SJCRH30 (cell line): ENCODE results near the gene AGPAT2. TPM values are rescaled to one million over a fixed set of nuclear protein-coding genes. Genes with fewer than 3 reads are reported as not detected.
A peak's percentile ranks its signal among the peaks of the same experiment; 100 is the strongest.

Experiments used
- DNase-seq, 2 experiments: peaks; one replicate each; pipeline ENCODE4 v3.0.0-alpha.2; 2015 to 2020
- H3K27ac ChIP-seq: fragments of 250-450 bp; sonication (Bioruptor Pico); 2 replicates; pipeline ENCODE4 v1.5.1; 2020; ENCODE audit warnings: mild to moderate bottlenecking, moderate library complexity
- H3K27me3 ChIP-seq: fragments of 250-450 bp; sonication (Bioruptor Pico); 2 replicates; pipeline ENCODE4 v1.5.1; 2020; ENCODE audit warnings: mild to moderate bottlenecking, moderate library complexity
- H3K36me3 ChIP-seq: fragments of 250-450 bp; sonication (Bioruptor Pico); 2 replicates; pipeline ENCODE4 v1.5.1; 2020; ENCODE audit warnings: mild to moderate bottlenecking, moderate library complexity
- H3K4me1 ChIP-seq: fragments of 250-450 bp; sonication (Bioruptor Pico); 2 replicates; pipeline ENCODE4 v1.5.1; 2020; ENCODE audit warnings: mild to moderate bottlenecking, moderate library complexity
- H3K4me3 ChIP-seq: fragments of 250-450 bp; sonication (Bioruptor Pico); 2 replicates; pipeline ENCODE4 v1.5.1; 2020; ENCODE audit warnings: mild to moderate bottlenecking, moderate library complexity
- H3K9me3 ChIP-seq: fragments of 250-450 bp; sonication (Bioruptor Pico); replicated peaks from 2 replicates; pipeline ENCODE4 v1.5.1; 2020; ENCODE audit warnings: mild to moderate bottlenecking, moderate library complexity
- total RNA-seq: library from RNA; depleted of rRNA; stranded (reverse); fragments of >200 nt; shearing (Covaris generic); gene quantifications from 2 replicates; pipeline ENCODE4 v1.2.3, GENCODE V29; 2014

Gene AGPAT2
- total RNA-seq, 1 experiment from 2014 or later = 11.8 TPM

DNA sequence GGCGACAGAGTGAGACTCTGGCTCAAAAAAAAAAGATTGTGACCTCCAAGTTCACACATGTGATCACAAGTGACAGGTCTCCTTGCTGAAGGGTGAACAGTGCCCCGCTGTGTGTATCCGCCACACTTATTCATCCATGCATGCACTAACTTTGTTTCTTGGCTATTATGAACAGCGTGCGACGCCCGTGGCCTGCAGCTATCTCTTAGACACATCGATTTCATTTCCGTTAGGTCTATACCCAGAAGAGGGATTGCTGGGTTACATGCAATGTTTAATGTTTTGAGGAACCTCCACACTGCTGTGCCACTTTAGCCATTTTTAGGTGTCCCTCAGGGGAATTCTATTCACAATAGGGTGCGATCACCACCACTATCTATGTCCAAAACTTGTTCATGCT, 36.6 kb downstream of the AGPAT2 start:
- Histone ChIP-seq H3K9me3 (no peaks in the 10 kb centered on the region), H3K4me1 (peaks cover 10% of the 10 kb centered on the region; the same call in 1 of the 2 replicates), H3K27me3 (peaks cover 47% of the 10 kb centered on the region), H3K4me3 (no peak overlapping the region), H3K36me3 (no peaks in the 10 kb centered on the region), H3K27ac (no peak overlapping the region)
- DNase-seq = no peak

DNA sequence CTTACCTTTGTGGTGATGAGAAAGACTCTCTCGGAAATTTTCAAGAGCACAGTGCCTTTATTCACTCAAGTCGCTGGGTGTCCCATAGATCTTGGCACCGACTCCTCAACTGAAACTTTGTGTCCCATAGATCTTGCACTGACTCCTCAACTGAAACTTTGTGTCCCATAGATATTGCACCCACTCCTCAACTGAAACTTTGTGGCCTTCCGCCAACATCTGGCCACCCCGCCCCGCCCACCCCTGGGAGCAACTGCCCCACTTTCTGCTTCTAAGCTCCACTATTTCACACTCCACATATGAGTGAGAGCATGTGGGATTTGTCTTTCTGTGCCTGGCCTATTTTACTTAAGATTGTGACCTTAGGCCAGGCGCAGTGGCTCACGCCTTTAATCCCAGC, 37.2 kb downstream of the AGPAT2 start:
- Histone ChIP-seq H3K9me3 (no peaks in the 10 kb centered on the region), H3K4me3 (no peak overlapping the region), H3K36me3 (no peaks in the 10 kb centered on the region), H3K4me1 (peaks cover 11% of the 10 kb centered on the region; the same call in 1 of the 2 replicates), H3K27me3 (peaks cover 46% of the 10 kb centered on the region), H3K27ac (no peak overlapping the region)
- DNase-seq = no peak

DNA sequence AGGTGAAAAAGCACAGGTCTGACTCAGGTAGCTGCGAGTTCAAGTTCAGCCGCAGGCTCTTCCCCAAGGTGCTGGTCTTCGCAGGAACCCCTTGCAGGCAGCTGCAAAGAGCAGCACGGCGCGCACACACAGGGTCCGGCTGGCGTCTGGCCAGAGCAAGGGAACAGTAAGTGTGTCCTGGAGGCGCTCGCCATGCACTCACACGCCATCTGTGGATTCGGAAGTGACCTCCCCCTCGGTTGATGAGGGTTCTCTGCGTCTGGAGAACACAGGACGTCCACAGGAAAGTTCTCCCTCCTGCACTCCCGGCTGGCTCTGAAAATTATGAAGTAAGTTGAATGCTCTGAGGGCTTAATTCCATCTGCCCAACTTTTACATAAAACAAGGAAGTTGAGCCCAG, 38.5 kb downstream of the AGPAT2 start:
- H3K9me3 ChIP-seq = no peaks in the 10 kb centered on the region
- peak in 1 of 2 experiments; percentile 51 for DNase-seq
- H3K36me3 ChIP-seq = no peaks in the 10 kb centered on the region
- no peak overlapping the region for H3K27ac ChIP-seq
- H3K4me1 ChIP-seq = peaks cover 16% of the 10 kb centered on the region; the same call in 1 of the 2 replicates
- no peak overlapping the region for H3K4me3 ChIP-seq
- peaks cover 43% of the 10 kb centered on the region for H3K27me3 ChIP-seq

DNA sequence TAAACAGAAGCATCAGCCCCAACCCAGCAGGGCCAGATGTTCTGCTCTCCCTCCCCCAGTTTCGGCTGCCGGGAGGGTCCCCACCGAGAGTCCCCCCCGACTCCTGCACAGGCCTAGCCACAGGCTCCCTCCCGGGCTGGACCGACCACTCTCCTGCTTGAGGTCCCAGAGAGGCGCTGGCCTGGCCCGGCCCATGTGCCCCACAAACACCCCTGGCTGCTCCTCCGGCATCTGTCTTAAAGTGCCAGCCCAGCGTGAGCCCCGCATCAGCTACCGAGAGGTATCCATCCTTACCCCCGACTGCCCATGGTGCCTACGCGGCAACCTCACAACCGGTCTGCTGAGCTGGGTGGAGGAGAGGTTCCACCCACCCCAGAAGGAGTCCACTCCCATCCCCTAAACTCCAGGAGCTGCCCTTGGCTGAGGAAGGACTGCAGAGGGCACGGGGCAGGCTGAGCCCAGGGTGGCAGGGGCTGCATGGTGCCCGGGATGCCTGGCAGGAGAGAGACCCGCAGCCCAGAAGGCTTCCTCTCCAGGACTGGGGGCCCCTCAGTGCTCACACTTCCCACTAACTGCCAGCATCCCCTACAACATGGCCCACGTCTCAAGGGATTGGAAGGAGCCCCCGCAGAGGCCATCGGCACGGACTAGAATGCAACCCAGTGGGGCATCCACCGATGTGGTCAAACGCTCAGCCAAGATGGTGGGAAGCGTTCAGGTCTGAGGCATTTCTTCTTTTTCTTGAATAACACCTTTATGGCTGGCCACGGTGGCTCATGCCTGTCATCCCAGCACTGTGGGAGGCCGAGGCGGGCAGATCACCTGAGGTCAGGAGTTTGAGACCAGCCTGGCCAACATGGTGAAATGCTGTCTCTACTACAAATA, 40.2 kb downstream of the AGPAT2 start:
- no peak overlapping the region for H3K27ac ChIP-seq
- no peak overlapping the region for H3K4me3 ChIP-seq
- H3K4me1 ChIP-seq = peaks cover 16% of the 10 kb centered on the region; the same call in 1 of the 2 replicates
- H3K36me3 ChIP-seq = no peaks in the 10 kb centered on the region
- no peak for DNase-seq
- peaks cover 37% of the 10 kb centered on the region for H3K27me3 ChIP-seq
- H3K9me3 ChIP-seq = no peaks in the 10 kb centered on the region

DNA sequence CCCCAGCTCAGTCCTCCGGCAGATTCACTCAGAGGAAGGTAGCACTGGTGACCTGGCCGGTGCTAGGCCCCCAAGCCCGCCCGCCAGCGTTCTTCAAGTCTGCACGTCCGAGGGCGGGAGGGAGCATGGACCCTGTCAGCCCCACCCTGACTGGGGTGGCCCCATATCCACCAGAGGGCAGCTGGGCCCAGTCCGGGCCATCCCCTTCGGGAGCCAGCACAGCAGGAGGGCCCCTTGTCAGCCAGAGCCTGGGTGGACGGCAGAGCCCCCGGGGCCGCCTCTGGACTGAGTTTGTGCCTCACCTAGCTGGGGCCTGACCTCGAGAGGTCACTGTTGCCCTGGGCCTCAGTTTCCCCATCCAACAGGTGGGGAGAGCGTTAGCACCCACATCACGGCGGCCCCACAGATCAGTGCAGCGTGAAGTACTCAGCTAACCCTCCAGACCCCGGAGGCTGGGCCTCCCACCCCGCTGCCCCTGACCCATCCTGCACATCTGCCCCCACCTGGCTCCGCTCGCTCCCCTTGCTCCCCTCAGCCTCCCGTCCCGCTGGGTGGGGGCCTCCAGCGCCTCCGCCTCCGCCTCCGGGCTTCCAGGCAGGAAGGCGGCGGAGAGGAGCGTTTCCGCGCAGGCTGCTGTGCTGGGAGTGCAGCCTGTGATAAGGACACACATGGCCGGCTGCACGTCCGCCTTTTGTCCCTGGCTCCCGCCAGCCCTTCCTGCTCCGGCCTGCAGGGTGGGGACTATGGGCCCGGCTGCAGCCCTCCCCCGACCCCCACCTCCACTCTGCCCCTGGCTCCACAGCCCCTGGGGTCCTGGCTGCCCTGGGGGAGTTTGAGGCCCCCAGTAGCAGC, 41.1 kb downstream of the AGPAT2 start:
- no peaks in the 10 kb centered on the region for H3K9me3 ChIP-seq
- no peak overlapping the region for H3K27ac ChIP-seq
- H3K4me1 ChIP-seq = peaks cover 22% of the 10 kb centered on the region; the same call in 1 of the 2 replicates
- H3K27me3 ChIP-seq = peaks cover 37% of the 10 kb centered on the region
- peak in 1 of 2 experiments; percentile 56 for DNase-seq
- no peak overlapping the region for H3K4me3 ChIP-seq
- H3K36me3 ChIP-seq = no peaks in the 10 kb centered on the region

DNA sequence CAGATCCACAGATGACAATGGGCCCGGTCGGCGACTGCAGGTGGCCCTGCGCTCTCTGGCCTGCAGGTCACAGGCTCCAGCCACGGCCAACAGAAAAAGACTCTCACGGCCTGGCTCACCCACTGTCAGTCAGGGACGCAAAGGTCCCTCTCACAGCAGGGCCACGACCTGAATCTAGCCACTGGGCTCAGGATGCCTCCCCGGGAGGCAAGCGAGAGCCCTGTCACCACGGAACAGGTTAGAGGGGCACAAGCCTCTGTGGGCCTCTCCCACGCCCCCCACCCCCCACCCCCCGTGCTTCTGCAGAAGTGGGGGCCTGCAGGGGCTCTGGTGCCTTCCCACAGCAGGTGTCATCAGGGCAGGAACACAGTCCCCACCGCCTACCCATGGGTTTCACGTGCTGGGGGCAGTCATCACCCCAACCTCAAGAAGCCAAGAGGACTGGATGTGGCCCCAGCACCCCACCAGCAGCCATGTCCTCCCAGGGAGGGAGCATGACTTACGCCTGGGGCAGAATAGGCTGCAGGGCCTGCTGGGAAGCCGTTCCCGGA, 41.8 kb downstream of the AGPAT2 start:
- H3K4me3 ChIP-seq = no peak overlapping the region
- H3K4me1 ChIP-seq = peaks cover 25% of the 10 kb centered on the region
- no peaks in the 10 kb centered on the region for H3K9me3 ChIP-seq
- peaks cover 37% of the 10 kb centered on the region for H3K27me3 ChIP-seq
- no peak overlapping the region for H3K27ac ChIP-seq
- DNase-seq = no peak
- no peaks in the 10 kb centered on the region for H3K36me3 ChIP-seq

DNA sequence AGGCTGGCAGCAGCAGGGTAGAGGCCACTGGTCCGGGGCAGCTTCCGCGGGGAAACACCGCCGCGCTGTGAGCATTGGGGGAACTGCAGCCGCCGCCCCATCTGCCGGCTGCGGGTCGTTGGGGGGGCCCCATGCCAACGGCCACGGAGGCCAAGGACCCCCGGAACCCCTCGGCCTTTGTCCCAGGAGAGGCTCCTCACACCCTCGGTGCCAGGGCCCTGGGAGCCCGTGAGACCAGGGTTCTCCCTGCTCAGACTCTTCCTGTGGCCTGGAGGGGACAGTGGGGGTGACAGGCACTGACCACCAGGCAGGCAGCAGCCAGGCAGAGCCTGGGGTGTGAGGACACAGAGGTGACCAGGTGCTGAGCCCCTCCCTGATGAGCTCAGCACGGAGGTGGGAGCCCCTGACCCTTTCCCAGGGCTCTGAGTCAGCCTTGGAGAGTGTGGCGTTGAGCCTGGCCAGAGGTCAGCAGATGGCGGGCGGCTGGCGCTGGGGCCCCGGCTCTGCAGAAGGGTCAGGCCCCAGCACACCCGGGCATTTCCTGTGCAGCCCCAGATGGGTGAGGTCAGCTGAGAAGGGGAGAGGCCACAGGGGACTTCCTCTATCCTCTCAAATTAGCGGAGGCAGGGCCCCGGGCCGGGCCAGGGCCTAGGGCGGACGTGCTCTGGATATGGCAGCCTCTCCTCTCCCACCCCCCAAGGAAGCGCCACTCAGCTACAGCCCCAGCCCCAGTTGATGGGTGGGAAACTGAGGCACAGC, 42.5 kb downstream of the AGPAT2 start:
- Histone ChIP-seq H3K27me3 (peaks cover 37% of the 10 kb centered on the region), H3K36me3 (no peaks in the 10 kb centered on the region), H3K4me1 (peaks cover 30% of the 10 kb centered on the region), H3K27ac (no peak overlapping the region), H3K9me3 (no peaks in the 10 kb centered on the region), H3K4me3 (no peak overlapping the region)
- peak in 1 of 2 experiments; percentile 67 for DNase-seq

DNA sequence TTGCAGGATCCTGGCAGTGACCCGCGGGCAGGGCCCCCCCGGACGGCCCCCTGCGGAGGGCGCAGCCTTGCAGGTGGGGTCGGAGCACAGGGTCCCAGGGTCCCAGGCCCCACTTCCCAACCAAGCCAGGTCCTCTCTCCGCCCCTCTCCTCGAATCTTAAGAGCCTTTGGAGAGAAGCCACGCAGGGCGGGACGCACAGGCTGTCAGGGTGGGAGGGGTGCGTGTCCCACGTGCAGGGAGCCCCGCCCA, 43.0 kb downstream of the AGPAT2 start:
- H3K36me3 ChIP-seq = no peaks in the 10 kb centered on the region
- DNase-seq = peak in 1 of 2 experiments; percentile 68
- H3K4me3 ChIP-seq = no peak overlapping the region
- H3K27ac ChIP-seq = no peak overlapping the region
- H3K27me3 ChIP-seq = peaks cover 32% of the 10 kb centered on the region
- peaks cover 30% of the 10 kb centered on the region for H3K4me1 ChIP-seq
- no peaks in the 10 kb centered on the region for H3K9me3 ChIP-seq

DNA sequence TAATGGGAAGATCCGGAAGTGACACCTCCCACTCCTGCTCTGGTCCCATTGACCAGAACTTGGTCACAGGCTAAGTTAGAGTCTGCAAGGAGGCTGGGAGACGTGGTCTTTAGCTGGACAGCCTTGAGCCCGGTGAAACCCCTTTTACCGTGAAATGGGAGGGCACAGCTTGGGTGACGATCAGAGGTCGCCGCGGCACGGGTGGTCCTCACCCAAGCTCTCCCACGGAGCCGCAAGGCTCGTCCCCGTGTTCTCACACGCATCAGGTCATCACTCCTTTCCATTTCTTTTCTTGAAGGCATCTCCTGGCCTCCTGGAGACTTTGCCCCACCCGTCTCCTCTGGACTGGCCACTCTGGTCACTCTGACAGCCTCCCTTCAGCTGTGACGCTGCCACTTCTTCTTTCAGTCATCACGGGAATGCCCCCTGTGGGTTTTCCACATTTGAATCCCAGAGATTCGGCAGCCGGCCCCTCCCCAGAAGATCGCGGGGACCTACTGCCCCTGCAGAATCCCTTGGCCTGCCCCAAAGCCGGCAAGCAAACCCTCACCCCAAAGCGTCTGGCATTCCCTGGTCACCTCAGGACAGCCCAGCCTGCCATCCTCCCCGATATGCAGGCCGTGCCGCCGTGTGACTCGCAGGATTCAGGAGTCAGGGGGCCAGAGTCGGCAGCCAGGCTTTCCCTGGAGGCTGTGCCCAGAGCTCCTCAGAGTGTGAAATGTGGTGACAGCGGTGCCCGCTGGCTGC, 43.5 kb downstream of the AGPAT2 start:
- Histone ChIP-seq H3K9me3 (no peaks in the 10 kb centered on the region), H3K4me3 (no peak overlapping the region), H3K4me1 (peaks cover 30% of the 10 kb centered on the region), H3K27me3 (peaks cover 30% of the 10 kb centered on the region), H3K27ac (no peak overlapping the region), H3K36me3 (no peaks in the 10 kb centered on the region)
- DNase-seq = no peak

DNA sequence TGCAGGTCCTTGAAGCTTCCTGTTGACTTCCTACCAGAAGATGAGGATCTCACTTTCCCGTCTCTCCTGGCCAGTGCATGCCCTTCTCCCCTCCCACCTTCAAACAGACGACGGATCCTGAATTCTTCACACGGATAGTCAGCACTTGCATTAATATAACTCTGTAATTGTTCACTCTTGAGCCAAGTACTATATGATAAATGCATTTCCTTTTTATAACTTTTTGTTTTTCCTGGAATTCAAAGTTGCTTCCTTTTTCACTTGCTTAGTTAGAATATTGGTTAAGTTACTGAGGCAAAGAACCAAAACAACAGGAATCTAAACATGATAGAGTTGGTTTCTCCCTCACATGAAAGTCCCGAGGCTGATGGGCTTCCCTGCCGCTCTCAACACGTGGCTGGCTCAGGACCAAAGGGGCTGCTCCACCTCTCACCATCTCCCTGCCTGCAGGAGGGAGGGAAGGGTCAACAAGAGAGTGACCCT, 44.8 kb downstream of the AGPAT2 start:
- Histone ChIP-seq H3K27ac (no peak overlapping the region), H3K36me3 (no peaks in the 10 kb centered on the region), H3K9me3 (no peaks in the 10 kb centered on the region), H3K27me3 (peaks cover 24% of the 10 kb centered on the region), H3K4me1 (peaks cover 30% of the 10 kb centered on the region), H3K4me3 (no peak overlapping the region)
- no peak for DNase-seq

DNA sequence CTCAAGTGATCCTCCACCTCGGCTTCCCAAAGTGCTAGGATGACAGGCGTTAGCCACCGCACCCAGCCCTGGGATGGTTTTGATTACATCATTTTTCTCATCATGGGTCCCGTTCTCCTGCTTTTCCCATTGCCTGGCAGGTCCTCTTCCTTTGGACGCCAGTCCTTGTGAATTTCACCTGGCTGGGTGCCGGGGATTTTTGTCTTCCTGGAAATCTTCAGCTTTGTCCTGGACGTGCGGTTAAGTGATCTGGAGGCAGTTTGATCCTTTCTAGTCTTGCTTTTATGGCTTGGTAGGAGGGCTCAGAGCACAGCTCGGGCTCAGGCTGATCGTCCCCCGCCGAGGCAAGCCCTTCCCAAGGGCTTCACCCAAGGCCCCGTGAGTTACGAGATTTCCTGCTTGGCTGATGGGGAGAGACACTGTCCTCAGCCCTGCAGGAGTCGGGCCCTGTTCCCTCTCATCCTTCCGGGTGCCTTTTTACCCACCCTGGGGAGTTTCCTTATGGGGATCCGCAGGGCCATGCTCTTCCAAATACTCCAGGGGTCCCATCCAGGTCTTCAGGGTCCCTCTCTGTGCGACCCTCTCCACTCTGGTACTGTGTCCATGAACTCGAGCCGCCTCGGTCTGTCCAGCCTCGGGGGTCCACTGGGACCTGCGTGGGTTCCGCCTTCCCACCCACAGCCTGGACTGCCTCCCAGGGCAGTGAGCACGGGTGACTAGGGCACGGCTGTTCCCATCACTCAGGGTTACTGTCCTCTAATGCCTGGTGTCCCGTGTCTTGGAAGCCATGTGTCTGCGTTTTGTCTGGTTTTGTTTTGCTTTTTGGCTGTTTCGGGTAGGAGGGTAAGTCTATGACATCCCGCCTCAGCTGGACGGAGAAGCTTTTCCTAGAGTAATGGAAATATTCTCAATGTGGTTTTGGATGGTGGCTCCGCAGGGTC, 46.8 kb downstream of the AGPAT2 start:
- peak; percentile 85 to 93 for DNase-seq
- Histone ChIP-seq H3K4me1 (peaks cover 24% of the 10 kb centered on the region), H3K4me3 (peak overlapping the region; percentile 44), H3K27me3 (peaks cover 10% of the 10 kb centered on the region), H3K9me3 (no peaks in the 10 kb centered on the region), H3K36me3 (no peaks in the 10 kb centered on the region), H3K27ac (peak overlapping the region; percentile 48)

DNA sequence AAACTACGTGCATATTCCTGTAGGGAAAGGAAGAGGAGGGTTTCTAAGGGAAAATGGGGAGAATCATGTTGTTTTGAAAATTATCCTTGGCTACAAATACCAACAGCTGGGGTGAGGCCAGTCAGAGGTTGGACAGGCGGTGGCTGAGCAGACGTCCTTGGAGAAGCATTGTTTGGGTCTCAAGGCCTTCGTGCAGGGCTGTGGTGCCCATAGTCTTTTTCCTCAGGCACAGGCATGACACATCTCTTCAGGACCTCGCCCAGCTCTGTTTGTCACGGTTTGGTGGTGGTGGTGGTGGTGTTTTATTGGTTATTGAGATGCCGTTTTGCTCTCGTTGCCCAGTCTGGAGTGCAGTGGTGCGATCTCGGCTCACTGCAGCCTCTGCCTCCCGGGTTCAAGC, 52.4 kb downstream of the AGPAT2 start:
- H3K4me3 ChIP-seq = no peak overlapping the region
- H3K36me3 ChIP-seq = no peaks in the 10 kb centered on the region
- DNase-seq = peak; percentile 47 to 58
- no peak overlapping the region for H3K27ac ChIP-seq
- peaks cover 4% of the 10 kb centered on the region for H3K27me3 ChIP-seq
- H3K4me1 ChIP-seq = peaks cover 15% of the 10 kb centered on the region
- H3K9me3 ChIP-seq = no peaks in the 10 kb centered on the region
